RWPE2 (cell line): ENCODE data around the gene LYL1.

Experiments
- ATAC-seq: fragments of 200-7000 bp; cut with Tn5 transposase; 3 replicates; pipeline ENCODE4 v1.9.1; 2021; ENCODE audit warnings: low read depth
- DNase-seq: peaks from one replicate; pipeline ENCODE4 v3.0.0-alpha.2; 2020; ENCODE audit warnings: low spot score
- H3K27ac ChIP-seq: fragments of 450-650 bp; 2 replicates; pipeline ENCODE4 v1.5.1; 2017; ENCODE audit warnings: mild to moderate bottlenecking; ENCODE audit not compliant: poor library complexity, severe bottlenecking
- H3K27me3 ChIP-seq: fragments of 250-450 bp; sonication (Bioruptor Pico); 2 replicates; pipeline ENCODE4 v1.5.1; 2021; ENCODE audit warnings: mild to moderate bottlenecking, moderate library complexity; ENCODE audit not compliant: insufficient read depth, poor library complexity, severe bottlenecking
- H3K36me3 ChIP-seq: fragments of 250-450 bp; sonication (Bioruptor Pico); 2 replicates; pipeline ENCODE4 v1.5.1; 2020; ENCODE audit warnings: low read depth, mild to moderate bottlenecking, moderate library complexity
- H3K4me1 ChIP-seq: fragments of 250-450 bp; sonication (Bioruptor Pico); 2 replicates; pipeline ENCODE4 v1.5.1; 2021; ENCODE audit warnings: mild to moderate bottlenecking, moderate library complexity; ENCODE audit not compliant: insufficient read depth, poor library complexity, severe bottlenecking
- H3K4me3 ChIP-seq: fragments of 250-450 bp; sonication (Bioruptor Pico); 2 replicates; pipeline ENCODE4 v1.5.1; 2021; ENCODE audit warnings: mild to moderate bottlenecking, moderate library complexity; ENCODE audit not compliant: severe bottlenecking
- H3K9me3 ChIP-seq: fragments of 250-450 bp; sonication (Bioruptor Pico); 2 replicates; pipeline ENCODE4 v1.5.1; 2021; ENCODE audit warnings: mild to moderate bottlenecking, moderate library complexity; ENCODE audit not compliant: severe bottlenecking
- CTCF ChIP-seq: fragments of 450-650 bp; IDR thresholded peaks from one replicate; pipeline ENCODE4 v1.5.1; 2017; ENCODE audit warnings: mild to moderate bottlenecking, moderate library complexity; ENCODE audit not compliant: poor library complexity, severe bottlenecking

The LYL1 gene

GRCh38 chr19:13101590-13102415 is 855 bp downstream of the LYL1 start:
- H3K9me3 ChIP-seq: no peaks in the 10 kb centered on the region
- H3K27me3 ChIP-seq: no peaks in the 10 kb centered on the region
- ATAC-seq (no peak), DNase-seq (no peak)
- TF ChIP-seq CTCF: no peak
- no peaks in the 10 kb centered on the region for H3K36me3 ChIP-seq
- no peaks in the 10 kb centered on the region for H3K4me1 ChIP-seq
- no peak overlapping the region for H3K4me3 ChIP-seq
- no peak overlapping the region for H3K27ac ChIP-seq

DNA sequence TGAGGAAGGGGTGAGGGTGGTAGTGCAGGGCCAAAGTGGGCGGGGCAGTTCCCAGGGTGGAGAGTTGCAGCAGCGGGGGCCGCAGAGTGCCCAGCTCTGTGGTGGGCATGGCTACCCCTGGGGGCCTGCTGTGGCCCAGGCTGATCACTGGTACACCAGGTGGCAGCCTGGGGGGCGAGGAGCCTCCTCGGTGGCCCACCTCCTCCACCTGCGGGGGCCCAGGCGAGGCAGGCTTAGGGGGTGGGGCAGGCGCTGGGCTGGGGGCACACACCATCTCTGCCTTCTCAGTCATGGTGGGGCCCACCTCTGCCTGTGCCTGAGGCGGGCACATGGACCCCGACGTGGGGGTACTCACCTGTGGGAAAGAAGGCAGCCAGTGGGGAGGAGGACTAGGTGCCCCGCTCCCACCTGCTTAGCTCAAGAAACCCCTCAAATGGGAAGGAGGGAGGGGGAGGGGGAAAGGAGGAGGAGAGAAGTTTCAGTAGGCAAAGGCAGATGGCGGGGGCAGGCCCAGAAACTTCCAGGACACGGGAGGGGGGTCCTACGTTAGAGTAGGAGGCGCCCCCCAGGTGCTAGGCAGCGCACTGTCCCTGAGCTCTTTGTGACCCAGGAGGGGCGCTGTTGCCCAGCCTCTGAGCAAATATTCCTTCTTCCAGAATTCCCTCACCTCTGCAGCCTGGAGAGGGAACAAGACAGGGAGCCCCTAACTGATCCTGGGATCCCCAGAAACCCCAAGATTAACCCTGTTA is 1.6 kb downstream of the LYL1 start:
- Histone ChIP-seq H3K27me3 (no peaks in the 10 kb centered on the region), H3K4me1 (no peaks in the 10 kb centered on the region), H3K4me3 (no peak overlapping the region), H3K36me3 (no peaks in the 10 kb centered on the region), H3K9me3 (no peaks in the 10 kb centered on the region), H3K27ac (no peak overlapping the region)
- TF ChIP-seq CTCF: no peak
- no peak for DNase-seq
- ATAC-seq: no peak

DNA sequence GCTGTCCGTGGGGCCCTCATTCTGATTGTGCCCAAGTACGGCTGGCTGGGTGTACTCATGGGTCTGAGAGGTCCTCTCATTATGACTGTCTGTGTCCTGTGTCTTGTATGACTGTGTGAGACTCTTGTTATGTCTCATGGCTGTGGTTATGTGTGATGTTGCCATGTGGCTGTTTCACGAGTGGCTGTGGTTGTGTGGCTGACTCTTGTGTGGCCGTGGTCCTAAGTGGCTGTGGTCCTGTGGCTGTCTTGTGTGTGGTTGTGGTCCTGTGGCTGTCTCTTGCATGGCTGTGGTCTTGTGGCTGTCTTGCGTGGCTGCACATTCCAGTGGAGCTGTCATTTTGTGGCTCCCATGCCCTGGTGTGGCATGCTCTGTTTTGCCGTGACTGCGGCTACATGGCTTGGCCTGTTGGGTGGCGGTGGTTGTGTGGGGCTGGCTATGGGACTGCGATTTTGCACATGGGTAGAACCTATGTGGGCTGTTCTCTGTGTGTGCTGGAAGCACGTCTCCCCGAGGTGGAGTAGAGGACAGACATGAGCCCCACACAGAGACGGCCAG is 2.5 kb downstream of the LYL1 start:
- Histone ChIP-seq H3K27me3 (no peaks in the 10 kb centered on the region), H3K27ac (no peak overlapping the region), H3K4me1 (no peaks in the 10 kb centered on the region), H3K36me3 (no peaks in the 10 kb centered on the region), H3K4me3 (no peak overlapping the region), H3K9me3 (no peaks in the 10 kb centered on the region)
- ATAC-seq (no peak), DNase-seq (no peak)
- TF ChIP-seq CTCF: no peak

- Histone ChIP-seq H3K4me3 (no peak overlapping the region), H3K27ac (no peak overlapping the region), H3K27me3 (no peaks in the 10 kb centered on the region), H3K4me1 (no peaks in the 10 kb centered on the region), H3K36me3 (no peaks in the 10 kb centered on the region), H3K9me3 (no peaks in the 10 kb centered on the region)
- ATAC-seq (no peak), DNase-seq (no peak)
- TF ChIP-seq CTCF: no peak
Measured at GRCh38 chr19:13099073-13099999, 3.3 kb downstream of the LYL1 start.
